HG03045 (cell line): Measurements from ENCODE around the gene CD81.

Experiments
- ATAC-seq: cut with Tn5 transposase; IDR thresholded peaks from one replicate; pipeline ENCODE4 v1.9.1; 2021; ENCODE audit warnings: mild to moderate bottlenecking, moderate library complexity; ENCODE audit not compliant: unreplicated experiment

The CD81 gene

GRCh38 chr11:2433106-2433925 lies 56.2 kb downstream of the CD81 start:
- ATAC-seq, result no peak

- no peak for ATAC-seq
Observed at GRCh38 chr11:2434008-2434407, 56.9 kb downstream of the CD81 start.

GRCh38 chr11:2434506-2435255 lies 57.6 kb downstream of the CD81 start:
- no peak for ATAC-seq

GRCh38 chr11:2435288-2436012 lies 58.3 kb downstream of the CD81 start:
- no peak for ATAC-seq

- no peak for ATAC-seq
Observed at GRCh38 chr11:2436013-2436520, 59.0 kb downstream of the CD81 start.

GRCh38 chr11:2436521-2437031 lies 59.5 kb downstream of the CD81 start:
- ATAC-seq, result no peak

GRCh38 chr11:2437516-2437915 lies 60.4 kb downstream of the CD81 start:
- no peak for ATAC-seq

- ATAC-seq, result no peak
Observed at GRCh38 chr11:2439820-2440219, 62.7 kb downstream of the CD81 start.

- no peak for ATAC-seq
Observed at GRCh38 chr11:2440646-2441045, 63.5 kb downstream of the CD81 start.

GRCh38 chr11:2441171-2441570 lies 64.1 kb downstream of the CD81 start:
- ATAC-seq, result no peak

- ATAC-seq, result no peak
Observed at GRCh38 chr11:2442589-2442988, 65.5 kb downstream of the CD81 start.

GRCh38 chr11:2443406-2443805 lies 66.3 kb downstream of the CD81 start:
- no peak for ATAC-seq

GRCh38 chr11:2443881-2444820 lies 67.0 kb downstream of the CD81 start, which contains the start of gene TRPM5:
Gene TRPM5 (minus strand): TSS chr11:2444514. CDS start chr11:2423036, 21,478 bp downstream.
- no peak for ATAC-seq

GRCh38 chr11:2444821-2445745 lies 68.0 kb downstream of the CD81 start, which contains the start of gene KCNQ1:
Gene KCNQ1 (plus strand): TSS chr11:2445008. CDS start chr11:2445099, 91 bp downstream.
- ATAC-seq, result no peak

GRCh38 chr11:2445746-2446551 lies 68.8 kb downstream of the CD81 start:
- ATAC-seq, result no peak

- no peak for ATAC-seq
Observed at GRCh38 chr11:2446590-2447252, 69.6 kb downstream of the CD81 start.
